HepG2 (cell line): Measurements from ENCODE around the gene BHLHE23. TPM values are rescaled to one million over a fixed set of nuclear protein-coding genes. Genes with fewer than 3 reads are reported as not detected.

Experiments
- CBX2 ChIP-seq, 2 experiments: fragments of 200-600 bp in 1 of 2; sonication (generic); formaldehyde crosslinking in 1 of 2; IDR thresholded peaks; 2 replicates each; pipeline versions ENCODE4 v1.7.0 to v1.8.1; 2018 to 2022; ENCODE audit warnings: low read depth in 2 of 2, low read length in 1 of 2, mild to moderate bottlenecking in 1 of 2, missing genetic modification reagents in 1 of 2
- CEBPZ ChIP-seq: IDR thresholded peaks from 2 replicates; pipeline ENCODE4 v1.6.1; 2012; ENCODE audit warnings: low read length, improper control_type of control experiment
- GABPB1 ChIP-seq: IDR thresholded peaks from 2 replicates; pipeline ENCODE4 v1.6.1; 2016; ENCODE audit warnings: mild to moderate bottlenecking, missing genetic modification reagents, moderate library complexity, missing compliant biosample characterization
- JUN ChIP-seq: sonication (generic); formaldehyde crosslinking; IDR thresholded peaks from 2 replicates; pipeline ENCODE4 v1.4.0; 2020; ENCODE audit warnings: mild to moderate bottlenecking, missing genetic modification reagents
- NFIB ChIP-seq: sonication (generic); formaldehyde crosslinking; IDR thresholded peaks from 2 replicates; pipeline ENCODE4 v1.9.0; 2021; ENCODE audit warnings: missing genetic modification reagents, mild to moderate bottlenecking, borderline replicate concordance
- RFX5 ChIP-seq: IDR thresholded peaks from 2 replicates; pipeline ENCODE4 v1.6.1; 2011; ENCODE audit warnings: low read depth, low read length, improper control_type of control experiment
- SPEN ChIP-seq: sonication (generic); formaldehyde crosslinking; IDR thresholded peaks from 2 replicates; pipeline ENCODE4 v1.5.1; 2020; ENCODE audit warnings: low read depth, mild to moderate bottlenecking, missing genetic modification reagents
- ZBTB1 ChIP-seq: sonication (generic); formaldehyde crosslinking; IDR thresholded peaks from 2 replicates; pipeline ENCODE4 v1.4.0; 2020; ENCODE audit warnings: missing genetic modification reagents, borderline replicate concordance
- ZFP82 ChIP-seq: sonication (generic); formaldehyde crosslinking; IDR thresholded peaks from 2 replicates; pipeline ENCODE4 v1.5.1; 2020; ENCODE audit warnings: mild to moderate bottlenecking, missing genetic modification reagents, borderline replicate concordance
- ZMYM2 ChIP-seq: sonication (generic); formaldehyde crosslinking; IDR thresholded peaks from 2 replicates; pipeline ENCODE4 v1.8.0; 2022; ENCODE audit warnings: mild to moderate bottlenecking, missing genetic modification reagents
- ZNF367 ChIP-seq: sonication (generic); formaldehyde crosslinking; IDR thresholded peaks from 2 replicates; pipeline ENCODE4 v1.4.0; 2020; ENCODE audit warnings: missing genetic modification reagents, borderline replicate concordance
- ZNF503 ChIP-seq: sonication (generic); formaldehyde crosslinking; IDR thresholded peaks from 2 replicates; pipeline ENCODE4 v1.4.0; 2020; ENCODE audit warnings: missing genetic modification reagents
- ZSCAN20 ChIP-seq: sonication (generic); formaldehyde crosslinking; IDR thresholded peaks from 2 replicates; pipeline ENCODE4 v1.4.0; 2020; ENCODE audit warnings: missing genetic modification reagents, mild to moderate bottlenecking, borderline replicate concordance
- ZUFSP ChIP-seq: sonication (generic); formaldehyde crosslinking; IDR thresholded peaks from 2 replicates; pipeline ENCODE4 v1.9.0; 2021; ENCODE audit warnings: missing genetic modification reagents, mild to moderate bottlenecking, borderline replicate concordance
- polyA plus RNA-seq, 8 experiments: library from polyadenylated mRNA; depleted of rRNA in 3 of 8; stranded (reverse) in 7 of 8; unstranded in 1 of 8; fragments of >200 nt; fragmentation: Illumina TruSeq in 4 of 8; extraction: Trizol in 4 of 8; gene quantifications; 2 replicates each; pipeline versions ENCODE4 v1.2.1 to v1.2.3, GENCODE V29; 2011 to 2016; ENCODE audit warnings: low read depth in 4 of 8, missing spikeins in 1 of 8, mixed read lengths in 1 of 8; ENCODE audit not compliant: insufficient read depth in 1 of 8
- total RNA-seq, 5 experiments: library from RNA; depleted of rRNA; stranded (reverse); fragments of >200 nt; fragmentation: Illumina TruSeq; extraction: Trizol; gene quantifications; 2 replicates each; pipeline ENCODE4 v1.2.3, GENCODE V29; 2016; ENCODE audit warnings: low read depth in 1 of 5
- TF ChIP-seq, protein P1 (sequence below): sonication (generic); formaldehyde crosslinking; IDR thresholded peaks from 2 replicates; pipeline ENCODE4 v1.5.1; 2020; ENCODE audit warnings: mild to moderate bottlenecking, missing genetic modification reagents, borderline replicate concordance

The BHLHE23 gene
- total and polyA plus RNA-seq, 2 of the 13 experiments (the other 11 are each of a cell fraction or from before 2014, with no cell fraction given) = not detected

DNA sequence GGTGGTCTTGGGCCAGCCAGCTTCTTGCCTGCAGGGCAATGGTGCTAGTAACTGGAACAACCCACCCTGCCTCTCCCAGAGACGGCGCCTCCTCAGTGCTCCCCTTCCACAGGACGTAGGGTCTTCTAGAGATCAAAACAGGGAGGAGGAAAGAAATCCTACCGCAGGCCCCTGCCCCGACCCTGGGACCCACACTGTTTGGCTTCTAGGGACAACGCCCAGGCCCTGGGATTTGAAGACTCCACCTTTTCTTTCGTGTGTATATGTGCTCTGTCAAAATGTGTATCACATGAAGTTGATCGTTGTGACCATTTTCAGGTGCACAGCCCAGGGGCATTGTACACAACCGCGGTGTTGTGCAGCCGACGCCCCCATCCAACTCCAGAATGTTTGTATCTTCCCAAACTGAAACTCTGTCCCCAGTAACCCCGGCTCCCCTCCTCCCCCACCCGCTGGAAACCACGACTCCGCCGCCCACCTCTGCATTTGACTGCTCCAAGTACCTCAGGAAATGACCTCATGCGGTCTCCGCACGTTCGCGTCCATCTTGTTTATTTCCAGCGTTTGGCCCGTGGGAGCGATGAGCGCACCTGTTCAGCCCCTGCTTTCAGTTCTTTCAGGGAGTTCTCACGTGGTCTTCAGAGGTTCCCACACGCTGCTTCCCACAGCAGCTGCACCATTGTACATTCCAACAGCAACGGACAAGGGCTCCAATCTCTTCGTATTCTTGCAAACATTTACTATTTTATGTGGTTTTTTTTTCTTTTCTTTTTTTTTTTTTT is 3.4 kb upstream of the BHLHE23 start (continued):
- TF ChIP-seq CEBPZ (no peak), JUN (no peak), SPEN (CRISPR knock-in tag) (no peak), ZNF503 (CRISPR knock-in tag) (no peak), ZUFSP (CRISPR knock-in tag) (no peak), CBX2 (IDR thresholded peaks at IDR 0.05; ENCODE audit: low read depth, low read length) (no peak), CBX2 (CRISPR knock-in tag; IDR thresholded peaks at IDR 0.05; ENCODE audit: low read depth) (0 out of 2 replicates have a peak, but pooled peaks have one; percentile 41), ZSCAN20 (CRISPR knock-in tag) (no peak), ZNF367 (CRISPR knock-in tag) (no peak), NFIB (CRISPR knock-in tag) (no peak), ZMYM2 (no peak), GABPB1 (CRISPR knock-in tag) (0 out of 2 replicates have a peak, but pooled peaks have one; percentile 36), RFX5 (no peak), ZBTB1 (CRISPR knock-in tag) (no peak), ZFP82 (CRISPR knock-in tag) (no peak)
- TF ChIP-seq, protein P1, sequence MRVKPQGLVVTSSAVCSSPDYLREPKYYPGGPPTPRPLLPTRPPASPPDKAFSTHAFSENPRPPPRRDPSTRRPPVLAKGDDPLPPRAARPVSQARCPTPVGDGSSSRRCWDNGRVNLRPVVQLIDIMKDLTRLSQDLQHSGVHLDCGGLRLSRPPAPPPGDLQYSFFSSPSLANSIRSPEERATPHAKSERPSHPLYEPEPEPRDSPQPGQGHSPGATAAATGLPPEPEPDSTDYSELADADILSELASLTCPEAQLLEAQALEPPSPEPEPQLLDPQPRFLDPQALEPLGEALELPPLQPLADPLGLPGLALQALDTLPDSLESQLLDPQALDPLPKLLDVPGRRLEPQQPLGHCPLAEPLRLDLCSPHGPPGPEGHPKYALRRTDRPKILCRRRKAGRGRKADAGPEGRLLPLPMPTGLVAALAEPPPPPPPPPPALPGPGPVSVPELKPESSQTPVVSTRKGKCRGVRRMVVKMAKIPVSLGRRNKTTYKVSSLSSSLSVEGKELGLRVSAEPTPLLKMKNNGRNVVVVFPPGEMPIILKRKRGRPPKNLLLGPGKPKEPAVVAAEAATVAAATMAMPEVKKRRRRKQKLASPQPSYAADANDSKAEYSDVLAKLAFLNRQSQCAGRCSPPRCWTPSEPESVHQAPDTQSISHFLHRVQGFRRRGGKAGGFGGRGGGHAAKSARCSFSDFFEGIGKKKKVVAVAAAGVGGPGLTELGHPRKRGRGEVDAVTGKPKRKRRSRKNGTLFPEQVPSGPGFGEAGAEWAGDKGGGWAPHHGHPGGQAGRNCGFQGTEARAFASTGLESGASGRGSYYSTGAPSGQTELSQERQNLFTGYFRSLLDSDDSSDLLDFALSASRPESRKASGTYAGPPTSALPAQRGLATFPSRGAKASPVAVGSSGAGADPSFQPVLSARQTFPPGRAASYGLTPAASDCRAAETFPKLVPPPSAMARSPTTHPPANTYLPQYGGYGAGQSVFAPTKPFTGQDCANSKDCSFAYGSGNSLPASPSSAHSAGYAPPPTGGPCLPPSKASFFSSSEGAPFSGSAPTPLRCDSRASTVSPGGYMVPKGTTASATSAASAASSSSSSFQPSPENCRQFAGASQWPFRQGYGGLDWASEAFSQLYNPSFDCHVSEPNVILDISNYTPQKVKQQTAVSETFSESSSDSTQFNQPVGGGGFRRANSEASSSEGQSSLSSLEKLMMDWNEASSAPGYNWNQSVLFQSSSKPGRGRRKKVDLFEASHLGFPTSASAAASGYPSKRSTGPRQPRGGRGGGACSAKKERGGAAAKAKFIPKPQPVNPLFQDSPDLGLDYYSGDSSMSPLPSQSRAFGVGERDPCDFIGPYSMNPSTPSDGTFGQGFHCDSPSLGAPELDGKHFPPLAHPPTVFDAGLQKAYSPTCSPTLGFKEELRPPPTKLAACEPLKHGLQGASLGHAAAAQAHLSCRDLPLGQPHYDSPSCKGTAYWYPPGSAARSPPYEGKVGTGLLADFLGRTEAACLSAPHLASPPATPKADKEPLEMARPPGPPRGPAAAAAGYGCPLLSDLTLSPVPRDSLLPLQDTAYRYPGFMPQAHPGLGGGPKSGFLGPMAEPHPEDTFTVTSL (CRISPR knock-in tag) = no peak
